ENCODE data around the gene DHRS7B.
"Not testable (repeated sequence)": the region's sequence is repeated elsewhere in the genome, so short reads cannot be mapped to it uniquely, and the experiment has no call there.

Gene DHRS7B

DNA sequence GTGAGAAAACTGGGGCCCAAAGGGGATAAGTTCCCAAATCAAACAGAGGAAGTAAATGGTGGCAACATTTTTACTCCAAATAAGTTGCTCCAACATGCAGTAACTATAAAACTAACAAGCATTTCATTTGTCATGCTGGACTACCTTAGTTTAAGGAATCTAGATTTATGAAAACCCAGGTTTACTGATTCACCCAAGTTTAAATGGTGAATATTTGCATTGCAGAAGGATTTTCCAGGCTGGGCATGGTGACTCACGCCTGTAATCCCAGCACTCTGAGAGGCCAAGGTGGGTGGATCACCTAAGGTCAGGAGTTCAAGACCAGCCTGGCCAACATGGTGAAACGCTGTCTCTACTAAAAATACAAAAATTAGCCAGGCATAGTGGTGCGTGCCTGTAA lies 17.5 kb downstream of the DHRS7B start:
- not testable (repeated sequence) for H3K4me3 ChIP-seq (ENCODE audit: low read depth, low read length); DNase-seq (ENCODE audit: low read depth)

- no peak for DNase-seq (ENCODE audit: low read depth)
Observed at GRCh38 chr17:21146362-21147015, 19.7 kb downstream of the DHRS7B start.

GRCh38 chr17:21149621-21150020 lies 22.9 kb downstream of the DHRS7B start:
- no peak overlapping the region for H3K4me3 ChIP-seq (ENCODE audit: low read depth, low read length)
- DNase-seq (ENCODE audit: low read depth): no peak

More at GRCh38 chr17:21146362-21147015, 19.7 kb downstream of the DHRS7B start:
- H3K4me3 ChIP-seq (ENCODE audit: low read depth, low read length): no peak overlapping the region

GRCh38 chr17:21152731-21153130 lies 26.0 kb downstream of the DHRS7B start:
- DNase-seq (ENCODE audit: low read depth): no peak
- H3K4me3 ChIP-seq (ENCODE audit: low read depth, low read length): no peak overlapping the region

DNA sequence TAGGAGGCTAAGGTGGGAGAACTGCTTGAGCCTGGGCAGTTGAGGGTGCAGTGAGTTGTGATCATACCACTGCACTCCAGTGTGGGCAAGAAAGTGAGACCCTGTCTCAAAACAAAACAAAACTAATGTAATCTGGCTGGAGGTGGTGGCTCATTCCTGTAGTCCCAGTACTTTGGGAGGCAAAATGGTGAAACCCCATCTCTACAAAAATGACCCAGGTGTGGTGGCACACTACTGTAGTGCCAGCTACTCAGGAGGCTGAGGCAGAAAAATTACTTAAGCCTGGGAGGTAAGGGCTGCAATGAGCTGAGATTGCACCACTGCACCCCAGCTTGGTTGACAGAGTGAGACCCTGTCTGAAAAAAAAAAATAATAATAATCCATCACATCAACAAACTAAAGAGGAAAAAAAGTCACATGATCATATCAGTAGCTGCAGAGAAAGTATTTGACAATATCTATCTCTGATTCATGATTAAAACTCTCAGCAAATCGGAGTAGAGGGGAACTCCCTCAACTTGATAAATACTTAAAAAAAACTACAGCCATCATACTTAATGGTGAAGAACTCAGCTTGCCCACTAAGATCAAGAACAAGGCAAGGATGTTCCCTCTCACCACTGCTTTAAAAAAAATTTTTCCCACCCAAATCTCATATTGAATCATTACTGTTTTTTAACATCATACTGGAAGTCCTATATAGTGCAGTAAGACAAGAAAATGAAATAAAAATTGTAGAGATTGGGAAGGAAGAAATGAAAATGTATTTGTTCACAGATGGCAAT lies 31.0 kb downstream of the DHRS7B start:
- H3K4me3 ChIP-seq (ENCODE audit: low read depth, low read length): no peak overlapping the region
- DNase-seq (ENCODE audit: low read depth): no peak

DNA sequence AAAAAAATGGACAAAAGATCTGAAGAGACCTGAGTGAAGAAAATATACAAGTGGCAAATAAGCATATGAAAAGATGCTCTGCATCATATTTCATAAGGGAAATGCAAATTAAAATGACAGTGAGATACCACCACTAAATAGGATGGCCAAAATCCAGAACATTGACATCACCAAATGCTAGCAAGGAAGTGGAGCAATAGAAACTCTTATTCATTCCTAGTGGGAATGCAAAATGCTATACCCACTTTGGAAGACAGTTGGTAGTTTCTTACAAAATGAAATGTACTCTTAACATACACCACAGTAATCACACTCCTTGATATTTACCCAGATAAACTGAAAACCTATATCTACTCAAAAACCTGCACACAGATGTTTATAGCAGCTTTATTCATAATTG lies 33.6 kb downstream of the DHRS7B start:
- no peak for DNase-seq (ENCODE audit: low read depth)
- no peak overlapping the region for H3K4me3 ChIP-seq (ENCODE audit: low read depth, low read length)

DNA sequence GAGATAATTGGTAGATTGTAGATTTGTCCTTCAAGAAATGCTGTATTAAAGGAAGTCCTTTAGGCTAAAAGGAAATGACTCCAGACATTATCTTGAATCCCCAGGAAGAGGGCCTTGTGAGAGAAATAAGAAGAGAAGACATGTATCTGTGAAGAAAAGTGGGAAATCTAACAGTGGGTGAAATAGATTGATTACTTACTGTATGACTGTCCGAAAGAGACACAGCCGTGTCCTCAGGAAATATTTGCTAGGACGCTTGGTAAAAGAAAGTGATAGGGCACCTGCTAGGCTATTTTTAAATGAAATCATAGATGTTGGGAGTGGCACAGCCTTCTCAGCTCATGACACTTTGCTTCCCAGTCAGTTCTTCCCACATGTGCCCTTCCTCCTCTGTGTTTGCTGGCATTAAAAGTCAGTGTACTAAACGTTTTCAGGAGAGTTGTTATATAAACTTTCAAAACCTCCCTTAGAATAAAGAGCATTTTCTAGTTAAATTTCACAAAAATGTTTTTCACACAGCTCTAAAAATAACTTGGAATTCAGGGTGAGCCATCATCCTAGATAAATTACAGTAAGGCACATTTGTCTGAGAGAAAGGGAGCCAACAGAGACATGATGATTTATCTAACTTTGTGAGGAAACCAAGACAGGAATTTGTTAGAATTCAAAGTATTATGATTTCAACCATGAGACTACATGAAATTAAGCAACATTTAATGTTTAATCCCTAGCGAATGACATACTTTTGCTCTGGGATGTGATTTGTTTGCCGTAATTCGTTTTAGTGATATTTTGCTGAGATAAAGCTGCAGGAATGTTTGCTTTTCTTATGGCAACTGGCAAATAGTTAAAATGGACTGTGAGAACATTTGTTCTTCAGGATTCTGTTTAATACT lies 35.0 kb downstream of the DHRS7B start:
- no peak for DNase-seq (ENCODE audit: low read depth)
- H3K4me3 ChIP-seq (ENCODE audit: low read depth, low read length): no peak overlapping the region

GRCh38 chr17:21162394-21162775 lies 35.6 kb downstream of the DHRS7B start:
- DNase-seq (ENCODE audit: low read depth): no peak
- no peak overlapping the region for H3K4me3 ChIP-seq (ENCODE audit: low read depth, low read length)

DNA sequence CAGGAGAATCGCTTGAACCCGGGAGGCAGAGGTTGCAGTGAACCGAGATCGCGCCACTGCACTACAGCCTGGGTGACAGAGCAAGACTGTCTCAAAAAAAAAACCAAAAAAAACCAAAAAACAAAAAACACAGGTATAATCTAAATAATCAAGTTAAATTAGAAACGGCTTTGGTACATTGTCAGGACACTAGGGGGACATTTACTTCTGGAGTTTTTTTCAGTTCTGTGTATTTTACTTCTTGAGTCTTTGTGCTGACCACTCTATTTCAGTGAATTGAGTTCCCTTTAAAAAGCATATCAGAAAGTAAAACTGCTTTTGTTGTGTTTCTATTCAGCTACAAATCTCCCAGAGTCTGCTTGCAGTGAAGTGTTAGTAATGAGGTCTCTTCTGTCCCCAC lies 36.3 kb downstream of the DHRS7B start:
- no peak overlapping the region for H3K4me3 ChIP-seq (ENCODE audit: low read depth, low read length)
- no peak for DNase-seq (ENCODE audit: low read depth)

GRCh38 chr17:21164216-21164615 lies 37.5 kb downstream of the DHRS7B start:
- no peak overlapping the region for H3K4me3 ChIP-seq (ENCODE audit: low read depth, low read length)
- no peak for DNase-seq (ENCODE audit: low read depth)

- no peak for DNase-seq (ENCODE audit: low read depth)
- no peak overlapping the region for H3K4me3 ChIP-seq (ENCODE audit: low read depth, low read length)
Observed at GRCh38 chr17:21164620-21165019, 37.9 kb downstream of the DHRS7B start.

DNA sequence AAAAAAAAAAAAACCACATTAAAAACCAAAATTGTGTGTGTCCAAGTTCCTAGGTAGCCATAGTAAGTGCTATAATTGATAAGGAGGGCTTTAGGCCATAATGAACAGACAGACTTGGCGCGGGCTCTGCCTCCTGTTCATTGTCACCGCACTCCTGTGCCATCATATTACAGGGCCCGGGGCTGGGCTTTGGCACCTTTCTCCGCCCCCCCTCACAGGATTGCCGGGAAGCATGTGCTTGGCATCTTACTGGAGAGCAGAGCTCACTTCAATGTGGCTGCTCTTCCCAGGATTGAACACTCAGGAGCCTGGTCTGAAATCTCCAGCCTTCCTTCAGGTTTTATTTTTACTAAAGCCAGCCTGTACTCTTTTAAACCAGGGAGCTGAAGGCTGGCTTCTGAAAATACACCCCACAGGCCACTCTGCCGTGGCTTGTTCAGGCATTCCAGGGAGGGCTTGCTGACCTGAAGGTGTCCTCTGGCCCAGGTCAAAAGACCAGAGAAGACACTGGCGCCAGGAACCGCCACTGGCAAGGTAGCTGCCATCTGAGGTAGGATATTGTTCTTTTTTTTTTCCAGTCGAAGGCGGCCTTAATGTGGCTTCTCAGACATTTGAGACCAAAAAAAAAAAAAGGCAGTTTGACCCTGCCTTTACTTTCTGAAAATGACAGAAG lies 39.3 kb downstream of the DHRS7B start:
- H3K4me3 ChIP-seq (ENCODE audit: low read depth, low read length): no peak overlapping the region
- DNase-seq (ENCODE audit: low read depth): no peak

- H3K4me3 ChIP-seq (ENCODE audit: low read depth, low read length): no peak overlapping the region
- no peak for DNase-seq (ENCODE audit: low read depth)
Observed at GRCh38 chr17:21166595-21167210, 39.9 kb downstream of the DHRS7B start.

DNA sequence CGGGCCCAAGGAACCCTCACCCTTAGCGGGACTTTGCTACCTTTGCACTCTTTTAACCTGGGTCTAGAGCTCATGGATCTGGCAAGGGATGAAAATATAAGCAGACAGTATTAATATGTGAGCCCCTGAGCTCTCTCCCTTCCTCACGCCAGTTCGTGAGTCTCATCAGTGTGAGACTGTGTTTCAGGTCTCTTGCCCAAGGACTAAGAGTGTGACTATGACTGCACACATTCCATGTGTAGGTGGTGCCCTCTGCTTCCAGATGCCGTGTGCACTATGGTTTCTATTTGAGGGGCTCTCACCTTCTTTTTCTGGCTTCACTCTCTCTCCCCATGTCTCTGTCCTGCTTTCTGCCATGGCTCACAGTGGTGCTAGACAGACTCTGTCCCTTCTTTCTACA lies 40.5 kb downstream of the DHRS7B start:
- no peak overlapping the region for H3K4me3 ChIP-seq (ENCODE audit: low read depth, low read length)
- DNase-seq (ENCODE audit: low read depth): no peak

DNA sequence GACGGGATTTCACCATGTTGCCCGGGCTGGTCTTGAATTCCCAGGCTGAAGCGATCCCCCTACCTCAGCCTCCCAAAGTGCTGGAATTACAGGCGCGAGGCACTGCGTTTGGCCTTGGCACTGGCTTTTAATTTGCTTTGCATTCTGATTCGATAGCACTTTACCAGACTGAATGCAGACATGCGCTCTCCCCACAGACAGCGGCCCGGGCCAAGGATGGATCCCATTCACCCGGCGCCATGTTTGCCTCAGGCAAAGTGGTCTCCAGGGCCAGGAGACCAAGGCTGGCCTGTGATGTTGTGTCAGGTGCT lies 41.7 kb downstream of the DHRS7B start:
- DNase-seq (ENCODE audit: low read depth): no peak
- no peak overlapping the region for H3K4me3 ChIP-seq (ENCODE audit: low read depth, low read length)

DNA sequence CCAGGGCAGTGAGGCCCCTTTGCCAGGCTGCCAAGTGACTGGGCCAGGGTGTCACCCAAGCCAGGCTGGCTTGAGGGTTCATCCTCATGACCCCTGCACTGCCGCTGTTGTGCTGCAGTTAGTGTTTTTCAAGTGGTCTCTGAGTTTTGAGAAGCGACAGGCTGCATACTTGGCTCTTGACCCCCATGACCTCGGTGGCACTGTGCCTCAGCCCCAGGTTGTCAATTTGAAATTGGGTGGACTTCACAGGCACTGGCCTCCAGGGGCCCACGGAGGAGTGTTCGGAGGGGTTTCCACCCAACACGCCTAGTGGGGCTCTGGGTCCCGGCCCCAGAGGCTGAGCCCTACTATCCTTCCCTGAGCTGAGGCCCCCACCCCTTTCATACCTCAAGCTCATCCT lies 42.7 kb downstream of the DHRS7B start:
- H3K4me3 ChIP-seq (ENCODE audit: low read depth, low read length): no peak overlapping the region
- DNase-seq (ENCODE audit: low read depth): no peak

GRCh38 chr17:21170809-21171208 lies 44.0 kb downstream of the DHRS7B start:
- DNase-seq (ENCODE audit: low read depth): no peak
- H3K4me3 ChIP-seq (ENCODE audit: low read depth, low read length): no peak overlapping the region

DNA sequence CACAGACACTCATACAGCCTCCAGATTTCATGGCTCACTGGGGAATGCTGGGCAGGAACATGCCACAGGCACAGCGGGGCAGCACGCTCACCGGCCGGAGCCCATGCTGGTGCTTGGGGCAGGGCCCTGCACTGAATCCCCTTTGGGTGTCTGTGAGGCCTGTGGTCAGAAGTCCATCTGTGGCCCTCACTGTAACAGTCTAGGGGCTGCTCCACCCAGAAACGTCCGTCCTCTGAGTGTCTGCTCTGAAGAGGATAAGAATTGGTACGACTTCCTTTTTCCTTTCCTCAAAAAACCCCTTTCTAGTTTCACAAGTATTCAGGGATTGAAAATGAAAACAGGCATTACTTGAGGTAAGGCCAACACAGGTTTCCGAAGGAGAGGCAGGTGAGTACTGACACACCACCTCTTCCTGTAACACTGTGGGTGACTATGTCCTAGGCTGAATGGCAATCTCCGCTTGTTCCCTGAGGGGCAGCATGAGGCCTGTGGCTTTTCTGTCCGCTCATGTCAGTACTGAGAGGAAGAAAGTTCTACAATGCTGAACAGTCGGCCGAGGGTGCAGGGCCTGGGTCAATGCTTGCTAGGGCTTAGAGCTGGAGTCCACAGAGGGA lies 44.7 kb downstream of the DHRS7B start:
- DNase-seq (ENCODE audit: low read depth): no peak
- H3K4me3 ChIP-seq (ENCODE audit: low read depth, low read length): no peak overlapping the region

DNA sequence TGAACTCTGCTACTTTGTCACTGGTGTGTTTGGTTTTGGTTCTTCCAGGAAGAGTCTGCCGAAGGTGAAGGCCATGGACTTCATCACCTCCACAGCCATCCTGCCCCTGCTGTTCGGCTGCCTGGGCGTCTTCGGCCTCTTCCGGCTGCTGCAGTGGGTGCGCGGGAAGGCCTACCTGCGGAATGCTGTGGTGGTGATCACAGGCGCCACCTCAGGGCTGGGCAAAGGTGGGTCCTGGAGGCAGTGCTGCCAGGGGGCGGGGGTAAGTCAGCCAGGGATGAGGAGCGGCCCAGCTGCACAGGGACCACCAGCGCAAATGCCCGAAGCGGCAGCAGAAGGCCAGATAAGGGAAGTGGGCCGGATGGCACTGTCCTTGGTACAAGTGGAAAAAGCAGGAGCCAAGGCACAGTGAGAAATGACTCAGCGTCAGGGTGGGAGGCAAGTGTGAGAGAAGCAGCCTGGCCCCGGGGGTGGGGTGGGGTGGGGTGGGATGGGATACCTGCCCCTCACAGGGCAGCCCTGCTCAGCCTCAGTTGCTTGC lies 45.3 kb downstream of the DHRS7B start:
- H3K4me3 ChIP-seq (ENCODE audit: low read depth, low read length): no peak overlapping the region
- no peak for DNase-seq (ENCODE audit: low read depth)
